IPS-18c (cell line): ENCODE measurements around the gene BSG.

Experiments used
- H3K4me3 ChIP-seq: 2 replicates; pipeline ENCODE4 v1.7.0; 2013; ENCODE audit warnings: low read depth, mild to moderate bottlenecking, low read length, moderate library complexity; ENCODE audit not compliant: insufficient read depth
- H3K9me3 ChIP-seq: one replicate; pipeline ENCODE4 v1.6.1; 2013; ENCODE audit warnings: mild to moderate bottlenecking, low read length, moderate library complexity; ENCODE audit not compliant: control insufficient read depth, insufficient read depth

BSG gene

GRCh38 chr19:560121-560520 is 12.3 kb upstream of the BSG start:
- no peak overlapping the region for H3K4me3 ChIP-seq

GRCh38 chr19:566403-566802 is 6.0 kb upstream of the BSG start:
- Histone ChIP-seq H3K9me3 (no peaks in the 10 kb centered on the region), H3K4me3 (no peak overlapping the region)

More at GRCh38 chr19:560121-560520, 12.3 kb upstream of the BSG start:
- H3K9me3 ChIP-seq, result no peaks in the 10 kb centered on the region

- no peaks in the 10 kb centered on the region for H3K9me3 ChIP-seq
- H3K4me3 ChIP-seq, result no peak overlapping the region
Observed at GRCh38 chr19:566844-567243, 5.6 kb upstream of the BSG start.

GRCh38 chr19:567296-567900 is 5.0 kb upstream of the BSG start:
- H3K9me3 ChIP-seq, result no peaks in the 10 kb centered on the region
- no peak overlapping the region for H3K4me3 ChIP-seq

GRCh38 chr19:570251-570686 is 2.1 kb upstream of the BSG start:
- H3K4me3 ChIP-seq, result no peak overlapping the region
- H3K9me3 ChIP-seq, result no peaks in the 10 kb centered on the region

GRCh38 chr19:570937-571565 is 1.3 kb upstream of the BSG start:
- Histone ChIP-seq H3K4me3 (peak overlapping the region; percentile 22), H3K9me3 (no peaks in the 10 kb centered on the region)

- Histone ChIP-seq H3K9me3 (no peaks in the 10 kb centered on the region), H3K4me3 (peak overlapping the region; percentile 22)
Observed at GRCh38 chr19:571566-571974, 826 bp upstream of the BSG start.

GRCh38 chr19:572743-573518 is 535 bp downstream of the BSG start:
- H3K9me3 ChIP-seq, result no peaks in the 10 kb centered on the region
- H3K4me3 ChIP-seq, result peak overlapping the region; percentile 99

GRCh38 chr19:573519-573825 is 1.1 kb downstream of the BSG start:
- no peaks in the 10 kb centered on the region for H3K9me3 ChIP-seq
- peak overlapping the region; percentile 99 for H3K4me3 ChIP-seq

- peak overlapping the region; percentile 28; the same call in 1 of the 2 replicates for H3K4me3 ChIP-seq
- no peaks in the 10 kb centered on the region for H3K9me3 ChIP-seq
Observed at GRCh38 chr19:574658-575526, 2.5 kb downstream of the BSG start.

GRCh38 chr19:575527-576506 is 3.4 kb downstream of the BSG start:
- peak overlapping the region; percentile 28 for H3K4me3 ChIP-seq
- H3K9me3 ChIP-seq, result no peaks in the 10 kb centered on the region

GRCh38 chr19:576768-577438 is 4.5 kb downstream of the BSG start:
- H3K4me3 ChIP-seq, result no peak overlapping the region

GRCh38 chr19:577439-578392 is 5.3 kb downstream of the BSG start:
- Histone ChIP-seq H3K4me3 (no peak overlapping the region), H3K9me3 (no peaks in the 10 kb centered on the region)

More at GRCh38 chr19:576768-577438, 4.5 kb downstream of the BSG start:
- H3K9me3 ChIP-seq, result no peaks in the 10 kb centered on the region

- H3K9me3 ChIP-seq, result no peaks in the 10 kb centered on the region
- no peak overlapping the region for H3K4me3 ChIP-seq
Observed at GRCh38 chr19:579111-579841, 6.9 kb downstream of the BSG start.

GRCh38 chr19:579842-580155 is 7.4 kb downstream of the BSG start:
- H3K4me3 ChIP-seq, result no peak overlapping the region
- no peaks in the 10 kb centered on the region for H3K9me3 ChIP-seq
